NCI-H82 (cell line): ENCODE results near the gene GAB4.
"Not testable (repeated sequence)": the region's sequence is repeated elsewhere in the genome, so short reads cannot be mapped to it uniquely, and the experiment has no call there.

ENCODE experiments used
- DNase-seq: peaks from one replicate; lab custom pipeline; 2025; lab: John Stamatoyannopoulos, UW

The GAB4 gene

GRCh38 chr22:17007852-17008731 is at the start of gene GAB4:
GAB4 (minus strand) TSS chr22:17008222; CDS start chr22:17008114, 108 bp downstream.
- DNase-seq: no peak

GRCh38 chr22:17056807-17057206 is 48.8 kb upstream of the GAB4 start:
- no peak for DNase-seq

- no peak for DNase-seq
These were observed 48.0 kb upstream of the GAB4 start for GRCh38 chr22:17056058-17056457.

- DNase-seq: no peak
These were observed 39.6 kb upstream of the GAB4 start for GRCh38 chr22:17047656-17048055.

- no peak for DNase-seq
These were observed 38.7 kb upstream of the GAB4 start for GRCh38 chr22:17046566-17047348.

GRCh38 chr22:17043521-17043920 is 35.5 kb upstream of the GAB4 start:
- no peak for DNase-seq

- peak; percentile 56 for DNase-seq
These were observed 29.1 kb upstream of the GAB4 start for GRCh38 chr22:17036842-17037711.

GRCh38 chr22:17035976-17036841 is 28.2 kb upstream of the GAB4 start:
- DNase-seq: not testable (repeated sequence)

GRCh38 chr22:17035246-17035645 is 27.2 kb upstream of the GAB4 start:
- DNase-seq: no peak

GRCh38 chr22:17034532-17034931 is 26.5 kb upstream of the GAB4 start:
- not testable (repeated sequence) for DNase-seq

- not testable (repeated sequence) for DNase-seq
These were observed 24.3 kb upstream of the GAB4 start for GRCh38 chr22:17032277-17032676.

- not testable (repeated sequence) for DNase-seq
These were observed 16.4 kb upstream of the GAB4 start for GRCh38 chr22:17024380-17024779.

GRCh38 chr22:17015552-17015951 is 7.5 kb upstream of the GAB4 start:
- DNase-seq: not testable (repeated sequence)

- DNase-seq: not testable (repeated sequence)
These were observed 6.0 kb upstream of the GAB4 start for GRCh38 chr22:17014101-17014440.

GRCh38 chr22:17013396-17014100 is 5.5 kb upstream of the GAB4 start:
- no peak for DNase-seq

GRCh38 chr22:17012267-17012666 is 4.2 kb upstream of the GAB4 start:
- DNase-seq: no peak

GRCh38 chr22:17009640-17010291 is 1.7 kb upstream of the GAB4 start:
- DNase-seq: no peak

GRCh38 chr22:17007257-17007656 is 765 bp downstream of the GAB4 start:
- no peak for DNase-seq

GRCh38 chr22:16989915-16990314 is 18.1 kb downstream of the GAB4 start:
- no peak for DNase-seq

- no peak for DNase-seq
These were observed 19.8 kb downstream of the GAB4 start for GRCh38 chr22:16988257-16988656.
